Stomach (tissue), 9 donors: ENCODE measurements around the gene UBQLN4. TPM values are rescaled to one million over a fixed set of nuclear protein-coding genes. Genes with fewer than 3 reads are reported as not detected.
A peak's percentile ranks its signal among the peaks of the same experiment; 100 is the strongest.

Experiments
- DNase-seq, 2 donors: peaks; one replicate each; pipeline versions ENCODE4 v3.0.0 to v3.0.0-alpha.2; 2013 to 2019
- H3K27ac ChIP-seq, 5 donors: fragments of 200-600 bp in 4 of 5; sonication (generic) in 4 of 5; one replicate each; pipeline ENCODE4 v1.5.1; 2013 to 2019; ENCODE audit warnings: mild to moderate bottlenecking in 1 of 5, moderate library complexity in 1 of 5
- H3K27me3 ChIP-seq, 3 donors: fragments of 200-600 bp; sonication (generic); one replicate each; pipeline ENCODE4 v1.5.1; 2017 to 2019; ENCODE audit warnings: mixed run types in 1 of 3
- H3K36me3 ChIP-seq, 4 donors: fragments of 200-600 bp; sonication (generic); 1 replicate in 3 of 4; 2 replicates in 1 of 4; pipeline ENCODE4 v1.5.1; 2016 to 2019
- H3K4me1 ChIP-seq, 4 donors: fragments of 200-600 bp; sonication (generic); one replicate each; pipeline ENCODE4 v1.5.1; 2016 to 2019
- H3K4me3 ChIP-seq, 4 donors: fragments of 200-600 bp; sonication (generic) in 3 of 4; one replicate each; pipeline ENCODE4 v1.5.1; 2016 to 2019; ENCODE audit warnings: mild to moderate bottlenecking in 1 of 4
- H3K9me3 ChIP-seq, 4 donors: fragments of 200-600 bp; sonication (generic); one replicate each; pipeline ENCODE4 v1.5.1; 2016 to 2019
- CTCF ChIP-seq, 7 experiments: fragments of 450-650 bp in 4 of 7; fragments of 200-600 bp in 3 of 7; sonication (generic) in 3 of 7; IDR thresholded peaks; one replicate each; pipeline ENCODE4 v1.5.1; 2016 to 2019; ENCODE audit warnings: antibody characterized with exemption in 7 of 7, control low read depth in 2 of 7, mild to moderate bottlenecking in 1 of 7
- EP300 ChIP-seq: sonication (generic); formaldehyde crosslinking; IDR thresholded peaks from one replicate; pipeline ENCODE4 v1.6.1; 2017; ENCODE audit warnings: antibody characterized with exemption
- POLR2A ChIP-seq, 4 donors: fragments of 450-650 bp; IDR thresholded peaks; one replicate each; pipeline ENCODE4 v1.6.1; 2016; ENCODE audit warnings: antibody characterized with exemption in 4 of 4, control low read depth in 2 of 4, mild to moderate bottlenecking in 1 of 4, moderate library complexity in 1 of 4
- POLR2AphosphoS5 ChIP-seq, 3 donors: sonication (generic); formaldehyde crosslinking; IDR thresholded peaks; one replicate each; pipeline ENCODE4 v1.6.1; 2016; ENCODE audit warnings: antibody characterized with exemption in 3 of 3
- WGBS, 5 donors: extraction: QIAGEN DNeasy Blood & Tissue Kit in 3 of 5; methylation state at CpG; one replicate each; pipeline versions ENCODE4 v1.1.5 to v1.1.7; 2013 to 2018; 5-methylcytosine and 5-hydroxymethylcytosine counted together
- intact Hi-C: fragments of 100-400 bp; cut with DNase I; formaldehyde crosslinking; loops from one replicate; pipeline ENCODE4 v1.15.1; 2023; ENCODE audit warnings: low total_unique reads
- polyA plus RNA-seq, 3 donors: library from polyadenylated mRNA; stranded (reverse); fragments of 200-250 nt; gene quantifications; one replicate each; pipeline ENCODE4 v1.2.3, GENCODE V29; 2013
- total RNA-seq, 5 donors: library from RNA; depleted of rRNA; stranded (reverse); fragments of >200 nt; gene quantifications; one replicate each; pipeline versions ENCODE4 v1.1.0 to v1.2.3, GENCODE V29; 2014 to 2016
- donor health status: healthy with polysubstance abuse.
- donor health status: Bipolar disorder and iron deficiency.
- donor health status: healthy.

The UBQLN4 gene
- total and polyA plus RNA-seq, 8 donors, result 6.4 to 41.1 (median 18.9) TPM

GRCh38 chr1:156080241-156080862 is 26.8 kb upstream of the UBQLN4 start:
- peak in 1 of 2 donors; percentile 59 for DNase-seq
- 53 to 64% (median 59%) methylated on average over 8 of the region's 8 CpGs for WGBS, 5 donors
- Histone ChIP-seq H3K27ac (no peak overlapping the region), H3K9me3 (no peaks in the 10 kb centered on the region), H3K4me1 (peaks cover 23 to 43% (median 32%) of the 10 kb centered on the region in 4 donors), H3K36me3 (no peaks in the 10 kb centered on the region), H3K27me3 (peaks cover 0 to 21% (median 0%) of the 10 kb centered on the region in 3 donors), H3K4me3 (no peak overlapping the region)
- no peak for TF ChIP-seq CTCF (IDR thresholded peaks at IDR 0.05)
- no peak for TF ChIP-seq POLR2A (IDR thresholded peaks at IDR 0.05)
- no peak for TF ChIP-seq EP300
- no peak for TF ChIP-seq POLR2AphosphoS5 (IDR thresholded peaks at IDR 0.05)
- intact Hi-C loops, result no loop called here

- Histone ChIP-seq H3K4me1 (peaks cover 23 to 49% (median 32%) of the 10 kb centered on the region in 4 donors), H3K27ac (no peak overlapping the region), H3K4me3 (no peak overlapping the region), H3K27me3 (peaks cover 0 to 21% (median 0%) of the 10 kb centered on the region in 3 donors), H3K9me3 (no peaks in the 10 kb centered on the region), H3K36me3 (no peaks in the 10 kb centered on the region)
- intact Hi-C loops, result no loop called here
- no peak for DNase-seq
- no peak for TF ChIP-seq POLR2AphosphoS5 (IDR thresholded peaks at IDR 0.05)
- TF ChIP-seq CTCF (IDR thresholded peaks at IDR 0.05), result no peak
- TF ChIP-seq POLR2A (IDR thresholded peaks at IDR 0.05), result no peak
- no peak for TF ChIP-seq EP300
- 89 to 93% (median 92%) methylated on average over 5 of the region's 5 CpGs for WGBS, 5 donors
Observed at GRCh38 chr1:156079762-156080161, 26.2 kb upstream of the UBQLN4 start.

GRCh38 chr1:156078728-156079127 is 25.1 kb upstream of the UBQLN4 start:
- peaks cover 0 to 21% (median 0%) of the 10 kb centered on the region in 3 donors for H3K27me3 ChIP-seq
- H3K9me3 ChIP-seq, result no peaks in the 10 kb centered on the region
- 61 to 77% (median 70%) methylated on average over 5 of the region's 5 CpGs for WGBS, 5 donors
- no peak for TF ChIP-seq EP300
- TF ChIP-seq POLR2A (IDR thresholded peaks at IDR 0.05), result no peak
- TF ChIP-seq POLR2AphosphoS5 (IDR thresholded peaks at IDR 0.05), result no peak
- no peak for TF ChIP-seq CTCF (IDR thresholded peaks at IDR 0.05)
- peaks cover 0 to 2% (median 0%) of the 10 kb centered on the region in 4 donors for H3K36me3 ChIP-seq
- no peak overlapping the region for H3K4me3 ChIP-seq
- intact Hi-C loops, result no loop called here
- peaks cover 18 to 54% (median 30%) of the 10 kb centered on the region in 4 donors for H3K4me1 ChIP-seq
- H3K27ac ChIP-seq, result no peak overlapping the region
- DNase-seq, result no peak

- no peak for DNase-seq
- Histone ChIP-seq H3K27ac (peak overlapping the region in 3 of 5 donors; percentile 44 to 70 (median 67)), H3K9me3 (no peaks in the 10 kb centered on the region), H3K27me3 (peaks cover 0 to 17% (median 0%) of the 10 kb centered on the region in 3 donors), H3K36me3 (peaks cover 0 to 9% (median 3%) of the 10 kb centered on the region in 4 donors), H3K4me1 (peaks cover 7 to 42% (median 21%) of the 10 kb centered on the region in 4 donors), H3K4me3 (peak overlapping the region in 1 of 4 donors; percentile 52)
- intact Hi-C loops, result no loop called here
- whole genome bisulfite sequencing, 5 donors, result 88 to 90% (median 89%) methylated on average over 10 to 19 of the region's 19 CpGs
- TF ChIP-seq CTCF (IDR thresholded peaks at IDR 0.05), result no peak
- TF ChIP-seq EP300, result no peak
- no peak for TF ChIP-seq POLR2A (IDR thresholded peaks at IDR 0.05)
- no peak for TF ChIP-seq POLR2AphosphoS5 (IDR thresholded peaks at IDR 0.05)
Observed at GRCh38 chr1:156077430-156077760, 23.8 kb upstream of the UBQLN4 start.
